Measurements from ENCODE around the gene ANKRD31.

GRCh38 chr5:75214409-75214808, 22.3 kb downstream of the ANKRD31 start:
- TF ChIP-seq CSRNP3 (CRISPR knock-in tag; IDR thresholded peaks at IDR 0.05) (no peak), ZC3H10 (CRISPR knock-in tag; IDR thresholded peaks at IDR 0.05) (no peak), ZNF565 (CRISPR knock-in tag; conservative IDR thresholded peaks at IDR 0.05; ENCODE audit: low read depth) (no peak), RARB (CRISPR knock-in tag; IDR thresholded peaks at IDR 0.05) (no peak), ZNF70 (CRISPR knock-in tag; IDR thresholded peaks at IDR 0.05) (no peak), ZNF8 (CRISPR knock-in tag; IDR thresholded peaks at IDR 0.05) (no peak), ZFP3 (CRISPR knock-in tag; IDR thresholded peaks at IDR 0.05) (no peak), OSR1 (CRISPR knock-in tag; IDR thresholded peaks at IDR 0.05) (no peak), TOX (CRISPR knock-in tag; IDR thresholded peaks at IDR 0.05; ENCODE audit: borderline replicate concordance) (no peak), ZFP30 (CRISPR knock-in tag; IDR thresholded peaks at IDR 0.05) (no peak), ISL1 (CRISPR knock-in tag; IDR thresholded peaks at IDR 0.05) (no peak), GLIS3 (CRISPR knock-in tag; IDR thresholded peaks at IDR 0.05) (no peak)
- TF ChIP-seq, protein P1, sequence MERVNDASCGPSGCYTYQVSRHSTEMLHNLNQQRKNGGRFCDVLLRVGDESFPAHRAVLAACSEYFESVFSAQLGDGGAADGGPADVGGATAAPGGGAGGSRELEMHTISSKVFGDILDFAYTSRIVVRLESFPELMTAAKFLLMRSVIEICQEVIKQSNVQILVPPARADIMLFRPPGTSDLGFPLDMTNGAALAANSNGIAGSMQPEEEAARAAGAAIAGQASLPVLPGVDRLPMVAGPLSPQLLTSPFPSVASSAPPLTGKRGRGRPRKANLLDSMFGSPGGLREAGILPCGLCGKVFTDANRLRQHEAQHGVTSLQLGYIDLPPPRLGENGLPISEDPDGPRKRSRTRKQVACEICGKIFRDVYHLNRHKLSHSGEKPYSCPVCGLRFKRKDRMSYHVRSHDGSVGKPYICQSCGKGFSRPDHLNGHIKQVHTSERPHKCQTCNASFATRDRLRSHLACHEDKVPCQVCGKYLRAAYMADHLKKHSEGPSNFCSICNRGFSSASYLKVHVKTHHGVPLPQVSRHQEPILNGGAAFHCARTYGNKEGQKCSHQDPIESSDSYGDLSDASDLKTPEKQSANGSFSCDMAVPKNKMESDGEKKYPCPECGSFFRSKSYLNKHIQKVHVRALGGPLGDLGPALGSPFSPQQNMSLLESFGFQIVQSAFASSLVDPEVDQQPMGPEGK (CRISPR knock-in tag; IDR thresholded peaks at IDR 0.05; ENCODE audit: borderline replicate concordance): no peak
- TF ChIP-seq, protein P2, sequence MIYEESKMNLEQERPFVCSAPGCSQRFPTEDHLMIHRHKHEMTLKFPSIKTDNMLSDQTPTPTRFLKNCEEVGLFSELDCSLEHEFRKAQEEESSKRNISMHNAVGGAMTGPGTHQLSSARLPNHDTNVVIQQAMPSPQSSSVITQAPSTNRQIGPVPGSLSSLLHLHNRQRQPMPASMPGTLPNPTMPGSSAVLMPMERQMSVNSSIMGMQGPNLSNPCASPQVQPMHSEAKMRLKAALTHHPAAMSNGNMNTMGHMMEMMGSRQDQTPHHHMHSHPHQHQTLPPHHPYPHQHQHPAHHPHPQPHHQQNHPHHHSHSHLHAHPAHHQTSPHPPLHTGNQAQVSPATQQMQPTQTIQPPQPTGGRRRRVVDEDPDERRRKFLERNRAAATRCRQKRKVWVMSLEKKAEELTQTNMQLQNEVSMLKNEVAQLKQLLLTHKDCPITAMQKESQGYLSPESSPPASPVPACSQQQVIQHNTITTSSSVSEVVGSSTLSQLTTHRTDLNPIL (CRISPR knock-in tag; IDR thresholded peaks at IDR 0.05; ENCODE audit: low read depth): no peak
